ENCODE data around the gene HOMEZ. TPM values are rescaled to one million over a fixed set of nuclear protein-coding genes. Genes with fewer than 3 reads are reported as not detected.
"Not testable (repeated sequence)": the region's sequence is repeated elsewhere in the genome, so short reads cannot be mapped to it uniquely, and the experiment has no call there.

Gene HOMEZ
- total RNA-seq, 1 donor from 2014 or later: 15.0 TPM

DNA sequence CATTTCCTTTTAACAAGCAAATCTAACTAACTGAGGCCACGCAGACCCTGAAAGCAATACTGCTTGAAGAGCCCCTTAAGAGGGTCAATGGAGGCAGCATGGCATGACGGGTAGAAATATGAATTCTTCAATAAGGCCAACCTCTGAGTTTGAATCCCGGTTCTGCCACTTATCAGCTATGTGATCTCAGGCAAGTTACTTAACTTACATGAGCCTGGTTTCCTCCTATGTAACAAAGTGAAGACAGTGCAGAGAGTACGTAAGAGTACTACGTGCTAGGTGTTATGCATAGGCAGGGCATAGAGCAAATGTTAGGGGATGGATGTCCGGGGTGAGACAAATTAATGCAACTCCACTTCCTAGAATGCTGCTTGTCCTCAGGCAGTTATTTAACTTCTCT lies 4.7 kb downstream of the HOMEZ start:
- DNase-seq (ENCODE audit: low read depth): no peak

DNA sequence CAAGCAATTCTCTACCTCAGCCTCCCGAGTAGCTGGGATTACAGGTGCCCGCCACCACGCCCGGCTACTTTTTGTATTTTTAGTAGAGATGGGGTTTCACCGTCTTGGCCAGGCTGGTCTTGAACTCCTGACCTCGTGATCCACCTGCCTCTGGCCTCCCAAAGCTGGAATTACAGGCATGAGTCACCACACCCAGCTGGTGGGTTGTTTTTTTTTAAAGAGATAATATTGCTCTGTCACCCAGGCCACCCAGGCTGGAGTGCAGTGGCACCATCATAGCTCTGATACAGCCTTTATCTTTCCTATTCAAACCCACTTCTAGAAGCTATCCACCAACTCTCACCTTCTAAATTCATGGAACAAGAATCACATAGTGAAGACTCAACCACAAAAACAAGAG lies 8.0 kb downstream of the HOMEZ start:
- DNase-seq (ENCODE audit: low read depth): not testable (repeated sequence)

DNA sequence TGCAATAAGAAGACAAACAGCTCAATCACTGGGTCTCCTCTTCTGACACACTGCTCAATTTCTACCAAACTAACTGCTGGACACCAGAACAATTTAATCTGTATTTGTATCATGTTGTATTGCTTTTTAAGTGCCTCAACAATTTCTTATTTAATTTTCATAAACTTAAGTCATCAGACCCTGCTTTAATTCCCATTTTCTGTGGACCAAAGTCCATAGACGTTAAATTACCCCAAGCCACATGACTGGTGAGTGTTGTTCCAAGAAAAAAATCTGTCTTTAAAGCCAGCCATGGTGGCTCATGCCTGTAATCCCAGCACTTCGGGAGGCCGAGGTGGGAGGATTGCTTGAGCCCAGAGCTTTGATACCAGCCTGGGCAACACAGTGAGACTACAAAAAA lies 8.7 kb downstream of the HOMEZ start:
- DNase-seq (ENCODE audit: low read depth): no peak

DNA sequence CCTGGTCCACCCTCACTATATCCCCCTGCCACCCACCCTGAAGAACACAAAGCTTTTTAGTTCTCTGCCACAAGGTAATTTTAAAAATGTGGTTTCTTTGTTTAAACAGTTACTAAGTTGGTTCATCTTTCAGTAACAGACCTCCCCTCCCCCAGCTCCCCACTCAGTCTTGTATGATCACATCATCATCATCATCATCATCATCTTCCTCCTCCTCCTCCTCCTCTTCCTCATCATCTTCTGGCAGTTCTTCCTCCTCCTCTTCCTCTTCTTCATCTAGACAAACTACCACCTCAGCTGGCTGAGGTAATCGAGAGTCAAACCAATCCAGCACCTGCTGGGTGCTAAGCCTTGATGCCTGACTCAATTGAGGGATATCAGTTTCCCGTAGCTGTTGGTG lies 10.5 kb downstream of the HOMEZ start:
- DNase-seq (ENCODE audit: low read depth): no peak

DNA sequence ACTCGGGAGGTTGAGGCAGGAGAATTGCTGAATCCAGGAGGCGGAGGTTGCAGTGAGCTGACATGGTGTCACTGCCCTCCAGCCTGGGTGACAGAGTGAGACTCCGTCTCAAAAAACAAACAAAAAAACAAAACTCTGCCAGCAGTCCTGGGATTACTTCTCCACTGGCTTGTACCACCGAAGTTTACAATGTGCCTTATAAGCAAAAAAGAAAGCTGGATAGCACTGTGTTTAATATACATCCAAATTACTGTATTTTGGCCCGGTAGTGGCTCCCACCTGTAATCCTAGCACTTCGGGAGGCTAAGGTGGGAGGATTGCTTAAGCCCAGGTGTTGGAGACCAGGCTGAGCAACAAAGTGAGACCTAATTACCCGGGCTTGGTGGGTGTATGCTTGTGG lies 16.7 kb downstream of the HOMEZ start:
- no peak for DNase-seq (ENCODE audit: low read depth)

DNA sequence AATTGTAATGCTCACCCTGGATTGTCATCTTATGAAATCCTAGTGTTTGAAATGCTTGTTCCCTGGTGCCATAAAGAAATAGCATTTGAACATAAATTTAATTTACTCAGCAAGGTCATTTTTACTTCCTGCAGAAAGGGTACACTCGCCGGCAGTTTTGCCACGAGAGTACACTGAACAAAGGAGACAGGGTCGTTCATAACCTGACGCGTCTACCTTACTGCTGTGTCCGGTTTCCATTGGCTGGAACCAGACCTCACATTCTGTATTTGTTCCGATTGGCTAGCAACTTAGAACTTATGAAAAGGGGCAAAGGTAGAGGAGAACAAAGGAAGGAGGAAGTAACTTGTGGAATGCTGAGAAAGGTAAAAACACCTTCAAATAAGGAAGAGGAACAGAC lies 25.1 kb downstream of the HOMEZ start:
- DNase-seq (ENCODE audit: low read depth): not testable (repeated sequence)

DNA sequence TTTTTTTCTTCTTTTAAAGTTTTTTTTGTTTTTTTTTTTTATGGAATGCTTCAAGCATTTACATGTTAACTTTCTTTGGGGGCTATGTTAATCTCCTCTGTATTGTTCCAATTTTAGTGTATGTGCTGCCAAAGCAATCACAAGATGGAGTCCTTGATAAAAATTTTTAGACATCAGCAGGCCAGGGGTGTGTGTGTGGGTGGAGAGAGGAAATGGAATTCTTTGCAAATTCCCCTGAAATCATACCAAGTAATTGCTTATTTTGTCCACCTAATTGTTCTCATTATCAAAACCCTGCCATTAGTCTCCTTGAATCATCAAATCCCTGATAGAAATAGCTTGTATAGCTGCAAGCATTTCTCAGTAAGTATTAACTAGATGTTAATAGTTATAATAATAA lies 26.5 kb downstream of the HOMEZ start:
- DNase-seq (ENCODE audit: low read depth): no peak

DNA sequence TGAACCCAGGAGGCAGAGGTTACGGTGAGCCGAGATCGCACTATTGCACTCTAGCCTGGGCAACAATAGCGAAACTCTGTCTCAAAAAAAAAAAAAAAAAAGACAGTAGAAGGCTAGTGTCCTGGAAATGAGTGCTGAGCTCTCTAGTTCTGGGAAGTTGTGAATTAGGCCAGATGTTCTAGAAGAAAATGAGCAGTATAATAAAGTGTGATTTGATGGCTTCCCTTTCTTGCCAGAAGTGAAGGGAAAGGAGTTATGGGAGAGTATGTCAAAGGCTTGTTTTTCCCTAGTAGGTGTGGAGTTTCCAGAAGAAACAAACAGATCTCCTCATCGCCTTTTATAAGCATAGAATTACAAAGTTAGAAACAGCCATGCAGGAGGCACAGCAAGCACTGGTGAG lies 27.7 kb downstream of the HOMEZ start:
- DNase-seq (ENCODE audit: low read depth): no peak

DNA sequence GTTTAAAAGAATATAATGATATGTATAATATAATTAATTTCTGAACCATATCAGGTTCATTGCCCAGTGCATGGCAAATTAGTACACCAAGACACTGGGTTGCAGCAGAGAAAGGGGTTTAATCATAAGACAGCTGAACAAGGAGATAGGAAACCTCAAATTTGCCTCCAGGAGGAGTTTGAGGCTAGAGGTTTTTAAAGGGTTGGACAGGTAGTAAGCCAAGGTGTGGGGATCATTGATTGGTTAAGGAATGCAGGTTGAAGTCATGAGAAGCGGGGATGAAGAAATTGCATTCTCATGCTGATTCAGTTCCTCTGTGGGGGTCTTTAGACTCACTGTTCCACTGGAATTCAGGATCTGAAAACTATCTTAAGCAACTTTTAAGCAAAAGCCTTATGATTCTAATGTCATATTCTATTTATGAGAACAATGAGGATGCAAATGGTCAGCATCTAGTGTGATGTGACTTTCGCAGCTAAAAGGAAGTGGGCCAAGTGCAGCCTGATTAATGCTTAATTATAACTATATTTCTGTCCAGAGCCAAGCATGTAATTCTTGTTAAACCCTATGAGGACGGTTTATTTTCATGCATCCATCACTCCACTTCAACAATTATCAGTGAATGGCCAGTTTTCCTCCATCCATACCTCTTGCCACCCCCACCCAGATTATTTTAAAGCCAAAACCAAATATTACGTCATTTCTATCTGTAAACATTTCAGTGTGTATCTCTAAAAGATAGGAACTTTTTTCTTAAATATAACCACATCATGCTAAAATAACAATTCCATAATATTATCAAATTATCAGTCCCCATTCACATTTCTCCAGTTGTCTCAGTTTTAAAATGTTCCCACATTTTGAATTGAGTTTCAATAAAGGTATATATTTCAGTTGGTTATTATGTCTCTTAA lies 33.3 kb downstream of the HOMEZ start:
- no peak for DNase-seq (ENCODE audit: low read depth)

DNA sequence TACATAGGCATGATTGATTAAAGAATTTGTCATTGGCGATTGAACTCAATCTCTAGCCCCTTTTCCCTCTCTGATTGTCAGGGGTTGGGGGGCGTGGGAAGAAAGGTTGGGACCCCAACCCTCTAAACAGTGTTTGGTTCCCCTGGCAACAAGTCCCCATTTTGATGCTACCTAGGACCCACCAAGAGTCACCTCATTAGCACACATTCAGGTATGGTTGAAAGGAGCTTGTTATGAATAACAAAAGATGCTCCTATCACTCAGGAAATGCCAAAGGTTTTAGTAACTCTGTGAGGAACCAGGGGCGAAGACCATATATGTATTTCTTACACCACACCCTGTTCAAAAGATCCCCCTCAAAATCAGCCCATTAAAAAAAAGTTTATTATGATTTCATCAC lies 33.9 kb downstream of the HOMEZ start:
- no peak for DNase-seq (ENCODE audit: low read depth)

DNA sequence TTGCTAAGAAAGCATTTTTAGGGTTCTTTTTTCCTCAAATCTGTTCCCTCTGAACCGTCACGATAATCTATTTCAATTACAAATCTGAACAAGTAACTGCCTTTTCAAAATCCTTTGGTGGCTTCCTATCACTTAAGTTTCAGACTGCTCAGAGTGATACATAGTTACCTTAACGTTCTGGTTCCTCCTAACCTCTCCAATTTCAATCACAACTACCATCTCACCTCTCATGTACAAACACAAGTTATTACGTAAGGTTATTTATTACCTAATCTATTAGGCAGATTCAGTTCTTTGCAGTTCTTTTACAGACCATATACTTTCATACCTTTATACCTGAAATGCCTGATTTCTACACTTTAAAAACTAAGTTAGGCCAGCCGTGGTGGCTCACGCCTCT lies 36.1 kb downstream of the HOMEZ start:
- no peak for DNase-seq (ENCODE audit: low read depth)

DNA sequence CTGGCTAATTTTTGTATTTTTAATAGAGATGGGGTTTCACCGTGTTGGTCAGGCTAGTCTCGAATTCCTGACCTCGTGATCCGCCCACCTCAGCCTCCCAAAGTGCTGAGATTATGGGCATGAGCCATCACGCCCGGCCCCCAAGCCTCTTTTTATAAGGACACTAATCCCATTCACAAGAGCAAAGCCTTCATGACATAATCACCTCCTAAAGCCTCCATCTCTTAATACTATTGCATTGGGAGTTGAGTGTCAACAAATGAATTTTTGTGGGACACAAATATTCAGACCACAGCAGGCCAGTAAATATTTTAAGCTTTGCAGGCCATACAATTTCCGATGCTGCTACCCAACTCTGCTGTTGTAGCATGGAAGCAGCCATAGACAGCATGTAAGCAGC lies 37.3 kb downstream of the HOMEZ start:
- DNase-seq (ENCODE audit: low read depth): no peak

DNA sequence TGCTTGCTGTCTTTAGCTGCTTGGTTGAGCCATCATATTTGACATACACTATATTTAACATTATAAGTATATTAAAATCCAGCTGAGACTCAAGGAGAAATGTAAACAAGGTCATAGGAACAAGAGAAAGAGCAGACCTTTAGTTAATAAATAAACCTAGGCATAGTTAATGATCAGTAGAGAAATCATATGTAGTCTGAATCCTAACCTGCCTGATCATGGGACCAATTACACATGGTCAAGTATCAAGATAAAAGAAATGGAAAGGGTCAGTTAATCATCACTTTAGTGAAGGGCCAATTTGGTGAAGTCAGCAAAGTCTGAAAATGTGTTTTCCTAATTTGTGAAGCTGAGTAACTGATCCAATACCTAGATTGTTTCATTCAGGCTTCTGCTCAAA lies 40.6 kb downstream of the HOMEZ start:
- peak; percentile 85 for DNase-seq (ENCODE audit: low read depth)

DNA sequence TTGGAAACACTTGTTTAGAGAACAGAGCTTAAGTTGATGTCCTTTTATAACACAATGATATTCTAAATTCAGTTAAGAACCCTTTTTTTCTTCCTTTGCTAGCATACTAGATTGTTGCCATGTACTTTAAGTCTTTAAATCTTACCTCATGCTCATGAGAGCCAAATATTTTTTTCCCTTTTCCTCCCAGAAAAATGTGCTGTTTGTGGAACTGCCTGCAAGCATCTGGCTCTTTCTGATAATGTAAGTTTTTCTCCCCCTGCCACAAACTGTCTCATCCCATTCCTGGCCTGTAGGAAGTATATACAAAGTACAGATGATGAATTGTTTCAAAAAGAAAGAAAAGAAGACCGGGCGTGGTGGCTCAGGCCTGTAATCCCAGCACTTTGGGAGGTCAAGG lies 42.9 kb downstream of the HOMEZ start:
- DNase-seq (ENCODE audit: low read depth): no peak

DNA sequence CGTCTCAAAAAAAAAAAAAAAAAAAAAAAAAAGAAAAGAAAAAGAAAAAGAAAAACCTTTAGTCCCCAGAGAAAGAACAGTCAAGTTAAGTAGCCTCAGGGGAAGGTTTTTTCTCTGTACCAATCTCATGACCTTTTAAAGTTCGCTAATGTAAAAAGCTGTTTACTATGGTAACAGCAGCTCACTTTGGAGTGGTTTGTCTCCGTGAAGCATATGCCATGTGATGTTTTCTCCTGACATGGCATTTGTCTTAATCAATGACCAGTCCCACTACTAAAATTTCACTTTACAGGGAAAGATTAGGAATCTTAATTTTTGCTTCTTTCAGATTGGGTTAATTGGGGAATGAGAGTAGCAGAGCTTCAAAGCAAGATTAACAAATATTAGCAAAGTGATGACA lies 43.9 kb downstream of the HOMEZ start:
- DNase-seq (ENCODE audit: low read depth): peak; percentile 23

DNA sequence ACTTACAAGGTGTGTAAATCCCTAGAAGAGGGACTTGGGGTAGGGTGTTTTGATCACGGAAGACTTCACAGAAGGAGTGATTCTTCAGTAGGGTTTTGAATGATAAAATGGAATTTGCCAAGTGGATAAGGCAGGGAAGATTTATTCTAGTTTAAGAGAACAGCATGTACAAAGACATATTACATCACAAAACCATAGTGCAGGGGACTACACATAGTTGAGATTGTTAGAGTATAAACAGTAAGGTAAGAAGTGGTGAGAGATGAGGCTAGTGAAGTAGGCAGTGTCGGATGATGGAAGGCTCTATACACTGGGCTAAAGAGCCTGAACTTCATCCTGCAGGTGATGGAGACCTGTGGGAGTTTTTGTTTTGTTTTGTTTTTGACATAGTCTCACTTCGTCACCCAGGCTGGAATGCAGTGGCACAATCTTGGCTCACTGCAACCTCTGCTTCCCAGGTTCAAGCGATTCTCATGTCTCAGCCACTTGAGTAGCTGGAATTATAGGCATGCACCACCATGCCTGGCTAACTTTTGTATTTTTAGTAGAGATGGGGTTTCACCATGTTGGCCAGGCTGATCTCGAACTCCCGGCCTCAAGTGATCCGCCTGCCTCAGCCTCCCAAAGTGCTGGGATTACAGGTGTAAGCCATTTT lies 44.7 kb downstream of the HOMEZ start:
- not testable (repeated sequence) for DNase-seq (ENCODE audit: low read depth)

DNA sequence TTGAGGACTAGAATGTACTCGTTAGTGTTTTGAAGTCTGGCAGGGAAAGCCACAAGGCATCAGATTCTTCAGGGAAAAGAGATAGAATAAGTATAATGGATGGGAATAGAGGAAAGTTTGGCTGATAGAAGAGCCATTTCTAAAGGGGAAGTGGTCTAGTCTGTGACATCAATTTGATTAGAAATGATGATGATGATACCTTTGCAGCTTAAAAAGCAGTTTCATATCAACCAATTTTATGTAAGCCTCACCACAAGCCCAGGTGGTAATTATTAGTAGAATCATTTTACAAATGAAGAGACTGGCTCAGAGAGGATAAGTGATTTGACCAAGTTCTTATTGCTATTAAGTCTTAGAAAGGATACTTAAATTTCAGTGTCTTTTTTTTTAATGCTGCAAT lies 45.3 kb downstream of the HOMEZ start:
- DNase-seq (ENCODE audit: low read depth): no peak

DNA sequence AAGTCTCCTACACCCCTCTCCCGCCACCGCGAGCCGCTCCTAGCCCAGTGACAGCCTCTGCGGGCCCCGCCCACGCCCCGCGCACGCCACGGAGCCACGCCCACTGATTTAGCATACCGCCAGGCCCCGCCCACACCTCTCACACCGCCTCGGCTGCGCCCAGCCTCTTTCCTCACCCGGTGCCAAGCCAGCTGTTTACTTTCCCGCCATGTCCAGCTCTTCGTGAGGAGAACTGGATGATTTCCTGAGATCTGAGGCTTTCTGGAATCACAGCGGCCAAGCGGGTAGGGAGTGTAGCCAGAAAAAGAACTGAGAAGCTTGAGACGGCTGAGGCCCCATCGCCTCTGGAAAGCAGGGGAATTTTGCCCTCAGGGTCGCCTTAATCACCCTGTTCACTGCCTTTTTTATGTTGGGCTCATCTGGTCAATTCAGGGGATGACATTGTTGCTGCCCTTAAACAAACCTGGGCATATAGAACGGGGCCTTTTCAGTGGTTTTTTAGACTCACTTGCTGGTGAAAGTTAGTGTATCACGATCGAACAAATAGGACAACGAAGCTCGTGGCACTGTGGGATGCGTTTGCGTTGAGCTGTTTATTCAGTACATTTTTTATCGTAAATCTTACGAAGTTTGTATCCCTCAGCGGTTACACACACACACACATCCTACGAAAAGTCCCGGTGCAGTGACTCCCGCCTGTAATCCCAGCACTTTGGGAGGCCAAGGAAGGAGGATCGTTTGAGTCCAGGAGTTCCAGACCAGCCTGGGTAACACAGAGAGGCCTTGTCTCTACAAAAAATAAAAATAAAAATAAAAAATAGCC lies 47.9 kb downstream of the HOMEZ start, which contains the start of gene RNF212B:
TSS of gene RNF212B (plus strand) at position 165 of the 823 bp plus-strand sequence. CDS start 2,410 bp downstream, outside the sequence.
- DNase-seq (ENCODE audit: low read depth): peak; percentile 75

DNA sequence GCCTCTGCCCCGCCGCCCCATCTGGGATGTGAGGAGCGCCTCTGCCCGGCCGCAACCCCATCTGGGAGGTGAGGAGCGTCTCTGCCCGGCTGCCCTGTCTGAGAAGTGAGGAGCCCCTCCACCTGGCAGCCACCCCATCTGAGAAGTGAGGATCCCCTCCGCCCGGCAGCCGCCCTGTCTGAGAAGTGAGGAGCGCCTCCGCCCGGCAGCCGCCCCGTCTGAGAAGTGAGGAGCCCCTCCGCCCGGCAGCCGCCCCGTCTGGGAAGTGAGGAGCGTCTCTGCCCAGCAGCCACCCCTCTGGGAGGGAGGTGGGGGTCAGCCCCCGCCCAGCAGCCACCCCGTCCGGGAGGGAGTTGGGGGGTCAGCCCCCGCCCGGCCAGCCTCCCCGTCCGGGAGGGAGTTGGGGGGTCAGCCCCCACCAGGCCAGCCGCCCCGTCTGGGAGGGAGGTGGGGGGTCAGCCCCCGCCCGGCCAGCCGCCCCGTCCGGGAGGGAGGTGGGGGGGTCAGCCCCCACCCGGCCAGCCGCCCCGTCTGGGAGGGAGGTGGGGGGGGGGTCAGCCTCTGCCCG lies 53.6 kb downstream of the HOMEZ start:
- not testable (repeated sequence) for DNase-seq (ENCODE audit: low read depth)

DNA sequence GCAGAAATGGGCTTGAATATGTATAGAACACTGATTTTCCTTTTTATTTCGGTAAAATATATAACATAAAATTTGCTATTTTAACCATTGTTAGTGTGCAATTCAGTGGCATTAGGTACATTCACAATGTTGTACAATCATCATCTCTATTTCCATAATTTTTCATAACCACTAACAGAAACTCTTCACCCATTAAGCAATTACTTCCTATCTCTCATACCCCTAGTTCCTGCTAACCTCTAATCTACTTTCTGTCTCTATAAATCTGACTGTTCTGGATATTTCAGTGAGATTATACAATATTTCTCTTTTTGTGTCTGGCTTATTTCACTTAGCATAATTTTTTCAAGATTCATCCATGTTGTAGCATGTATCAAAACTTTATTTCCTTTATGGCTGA lies 57.1 kb downstream of the HOMEZ start:
- DNase-seq (ENCODE audit: low read depth): no peak

DNA sequence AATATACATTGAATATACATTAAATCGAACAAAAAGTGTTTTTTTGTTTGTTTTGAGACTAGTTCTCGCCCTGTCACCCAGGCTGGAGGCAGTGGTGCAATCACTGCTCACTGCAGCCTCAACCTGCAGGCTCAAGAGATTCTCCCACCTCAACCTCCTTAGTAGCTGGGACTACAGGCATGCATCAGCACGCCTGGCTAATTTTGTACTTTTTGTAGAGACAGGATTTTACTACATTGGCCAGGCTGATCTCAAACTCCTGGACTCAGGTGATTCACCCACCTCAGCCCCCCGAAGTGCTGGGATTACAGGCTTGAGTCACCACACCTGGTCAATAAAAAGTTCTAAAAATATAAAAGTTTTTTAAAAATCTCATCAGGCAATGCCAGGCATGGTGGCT lies 58.4 kb downstream of the HOMEZ start:
- DNase-seq (ENCODE audit: low read depth): no peak

DNA sequence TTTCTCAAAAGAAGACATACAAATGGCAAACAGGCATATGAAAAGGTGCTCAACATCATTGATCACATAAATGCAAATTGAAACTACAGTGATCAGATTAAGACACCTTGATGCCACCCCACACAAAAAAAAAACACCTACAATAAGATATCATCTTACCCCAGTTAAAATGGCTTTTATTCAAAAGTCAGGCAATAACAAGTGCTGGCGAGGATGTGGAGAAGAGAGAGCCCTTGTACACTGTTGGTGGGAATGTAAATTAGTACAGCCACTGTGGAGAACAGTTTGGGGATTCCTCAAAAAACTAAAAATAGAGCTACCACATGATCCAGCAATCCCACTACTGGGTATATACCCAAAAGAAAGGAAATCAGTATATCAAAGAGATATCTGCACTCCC lies 61.0 kb downstream of the HOMEZ start:
- DNase-seq (ENCODE audit: low read depth): not testable (repeated sequence)

Measured in renal cortical epithelial cell (primary cell).